Fibroblast of lung (primary cell): ENCODE measurements around the gene SETBP1. TPM values are rescaled to one million over a fixed set of nuclear protein-coding genes. Genes with fewer than 3 reads are reported as not detected.

Experiments used
- DNase-seq, 2 donors: peaks; one replicate each; pipeline versions ENCODE4 v3.0.0 to v3.0.0-alpha.2; 2010; ENCODE audit warnings: low read depth in 2 of 2
- H2AFZ ChIP-seq: 2 replicates; pipeline ENCODE4 v1.5.1; 2012; ENCODE audit warnings: low read length, control low read depth, inconsistent platforms
- H3K27ac ChIP-seq: 2 replicates; pipeline ENCODE4 v1.5.1; 2011; ENCODE audit warnings: low read length, control low read depth; ENCODE audit not compliant: insufficient read depth
- H3K27me3 ChIP-seq: 2 replicates; pipeline ENCODE4 v1.5.1; 2011; ENCODE audit warnings: mild to moderate bottlenecking, low read length; ENCODE audit not compliant: control insufficient read depth, insufficient read depth
- H3K36me3 ChIP-seq: 2 replicates; pipeline ENCODE4 v1.5.1; 2011; ENCODE audit warnings: low read length; ENCODE audit not compliant: control insufficient read depth, insufficient read depth
- H3K4me1 ChIP-seq: 2 replicates; pipeline ENCODE4 v1.5.1; 2011; ENCODE audit warnings: low read length; ENCODE audit not compliant: control insufficient read depth, insufficient read depth; ENCODE audit errors: extremely low read depth
- H3K4me2 ChIP-seq: 2 replicates; pipeline ENCODE4 v1.5.1; 2011; ENCODE audit warnings: low read length, control low read depth; ENCODE audit not compliant: insufficient read depth; ENCODE audit errors: extremely low read depth
- H3K4me3 ChIP-seq, 4 experiments: fragments of 200-600 bp in 1 of 4; sonication (generic) in 1 of 4; replicated peaks in 1 of 4; 2 replicates each; pipeline ENCODE4 v1.5.1; 2011 to 2016; ENCODE audit warnings: low read length in 4 of 4, low read depth in 3 of 4, mild to moderate bottlenecking in 3 of 4, control low read depth in 2 of 4, inconsistent platforms in 1 of 4, mixed read lengths in 1 of 4; ENCODE audit not compliant: insufficient read depth in 1 of 4; ENCODE audit errors: control extremely low read depth in 1 of 4
- H3K79me2 ChIP-seq: 2 replicates; pipeline ENCODE4 v1.5.1; 2012; ENCODE audit warnings: mild to moderate bottlenecking, low read length, inconsistent platforms; ENCODE audit not compliant: control insufficient read depth, insufficient read depth
- H3K9ac ChIP-seq: 2 replicates; pipeline ENCODE4 v1.5.1; 2011; ENCODE audit warnings: mild to moderate bottlenecking, low read length, control low read depth; ENCODE audit not compliant: insufficient read depth
- H3K9me3 ChIP-seq: 2 replicates; pipeline ENCODE4 v1.5.1; 2012; ENCODE audit warnings: low read depth, low read length; ENCODE audit not compliant: control insufficient read depth, insufficient read depth
- H4K20me1 ChIP-seq: 2 replicates; pipeline ENCODE4 v1.5.1; 2011; ENCODE audit warnings: low read length; ENCODE audit not compliant: control insufficient read depth, insufficient read depth; ENCODE audit errors: extremely low read depth
- CTCF ChIP-seq, 2 donors: IDR thresholded peaks in 1 of 2; conservative IDR thresholded peaks in 1 of 2; 1 replicate in 1 of 2; 2 replicates in 1 of 2; pipeline ENCODE4 v1.5.1; 2011 to 2012; ENCODE audit warnings: low read length in 2 of 2, control low read depth in 1 of 2, inconsistent platforms in 1 of 2, low read depth in 1 of 2, mild to moderate bottlenecking in 1 of 2
- EZH2 ChIP-seq: IDR thresholded peaks from 2 replicates; pipeline ENCODE4 v1.5.1; 2012; ENCODE audit warnings: low read length, control low read depth, mild to moderate bottlenecking; ENCODE audit errors: missing control alignments
- polyA plus RNA-seq, 2 donors: library from polyadenylated mRNA; depleted of rRNA in 1 of 2; stranded (reverse) in 1 of 2; unstranded in 1 of 2; fragments of >200 nt; gene quantifications; 2 replicates each; pipeline ENCODE4 v1.2.1, GENCODE V29; 2011 to 2012; ENCODE audit warnings: missing spikeins in 1 of 2
- total RNA-seq: library from RNA; depleted of rRNA; stranded (reverse); fragments of >200 nt; gene quantifications from 2 replicates; pipeline ENCODE4 v1.2.1, GENCODE V29; 2014

SETBP1 gene
- total and polyA plus RNA-seq, 2 donors (not counting 1 experiment from before 2014, with no cell fraction given) = 4.5 to 5.4 TPM

- Histone ChIP-seq H3K9ac (no peak overlapping the region), H3K4me3 (no peak overlapping the region), H3K9me3 (no peaks in the 10 kb centered on the region), H4K20me1 (no peaks in the 10 kb centered on the region), H2AFZ (no peak overlapping the region), H3K36me3 (no peaks in the 10 kb centered on the region), H3K27ac (no peak overlapping the region), H3K79me2 (no peaks in the 10 kb centered on the region), H3K27me3 (no peaks in the 10 kb centered on the region), H3K4me1 (peaks cover 2% of the 10 kb centered on the region), H3K4me2 (no peak overlapping the region)
- no peak for TF ChIP-seq CTCF (conservative IDR thresholded peaks at IDR 0.05 in 1 of 2, IDR thresholded peaks at IDR 0.05 in 1 of 2; ENCODE audit: low read depth in 1 of 2, low read length in 2 of 2)
- no peak for TF ChIP-seq EZH2
- DNase-seq = peak; percentile 9 to 11
Observed at GRCh38 chr18:45056926-45057325, 376.2 kb downstream of the SETBP1 start.

DNA sequence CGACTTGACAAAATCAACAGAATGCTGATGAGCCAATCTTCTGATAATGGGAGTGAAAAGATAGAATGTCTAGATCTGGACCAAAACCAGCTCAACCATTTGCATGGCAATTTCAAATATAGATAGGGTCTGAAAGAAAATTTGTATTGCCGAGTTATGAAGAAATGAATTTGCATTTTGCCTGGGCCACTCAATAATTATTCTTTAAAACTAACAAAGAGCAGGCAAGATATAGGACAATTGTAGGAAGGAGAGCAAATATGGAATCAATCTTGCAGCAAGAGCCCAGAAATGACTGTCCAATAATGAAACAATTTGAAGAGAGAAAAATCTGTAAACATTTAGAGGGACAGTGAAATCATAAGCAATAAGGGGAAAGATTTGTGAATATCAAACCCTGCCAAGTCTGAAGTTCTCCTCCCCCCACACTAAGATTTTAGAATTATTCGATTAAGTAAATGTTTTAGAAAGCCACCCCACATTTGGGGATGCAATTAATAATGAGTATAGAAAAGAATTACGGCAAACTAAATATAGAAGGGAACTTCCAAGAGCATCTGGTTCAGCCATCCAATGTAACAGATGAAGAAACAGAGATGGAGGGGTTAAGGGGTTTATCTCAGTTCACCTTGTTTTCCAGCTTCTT lies 377.4 kb downstream of the SETBP1 start:
- Histone ChIP-seq H3K9me3 (no peaks in the 10 kb centered on the region), H3K4me3 (no peak overlapping the region), H3K9ac (no peak overlapping the region), H4K20me1 (no peaks in the 10 kb centered on the region), H3K27me3 (no peaks in the 10 kb centered on the region), H2AFZ (no peak overlapping the region), H3K4me1 (peaks cover 2% of the 10 kb centered on the region), H3K27ac (no peak overlapping the region), H3K4me2 (no peak overlapping the region), H3K79me2 (no peaks in the 10 kb centered on the region), H3K36me3 (no peaks in the 10 kb centered on the region)
- DNase-seq = no peak
- no peak for TF ChIP-seq CTCF (conservative IDR thresholded peaks at IDR 0.05 in 1 of 2, IDR thresholded peaks at IDR 0.05 in 1 of 2; ENCODE audit: low read depth in 1 of 2, low read length in 2 of 2)
- no peak for TF ChIP-seq EZH2

- peak; percentile 76 to 87 for DNase-seq
- Histone ChIP-seq H2AFZ (no peak overlapping the region), H3K9me3 (no peaks in the 10 kb centered on the region), H3K79me2 (no peaks in the 10 kb centered on the region), H3K36me3 (no peaks in the 10 kb centered on the region), H4K20me1 (no peaks in the 10 kb centered on the region), H3K4me3 (no peak overlapping the region), H3K4me2 (no peak overlapping the region), H3K27ac (no peak overlapping the region), H3K4me1 (peaks cover 2% of the 10 kb centered on the region), H3K9ac (no peak overlapping the region), H3K27me3 (no peaks in the 10 kb centered on the region)
- TF ChIP-seq EZH2 (no peak), CTCF (conservative IDR thresholded peaks at IDR 0.05 in 1 of 2, IDR thresholded peaks at IDR 0.05 in 1 of 2; ENCODE audit: low read depth in 1 of 2, low read length in 2 of 2) (no peak)
Observed at GRCh38 chr18:45059695-45060094, 379.0 kb downstream of the SETBP1 start.
